ENCODE results near the gene C1QA.

Gene C1QA

GRCh38 chr1:22680726-22681125 lies 44.3 kb downstream of the C1QA start:
- Histone ChIP-seq H3K27ac (ENCODE audit: insufficient read depth in 1 of 2, low read depth in 1 of 2, low read length in 2 of 2, poor library complexity in 1 of 2, severe bottlenecking in 2 of 2) (no peak overlapping the region), H3K36me3 (ENCODE audit: control insufficient read depth in 4 of 4, insufficient read depth in 4 of 4, low read length in 3 of 4) (no peaks in the 10 kb centered on the region), H3K27me3 (replicated peaks in 2 of 5; ENCODE audit: control insufficient read depth in 4 of 5, insufficient read depth in 5 of 5, low read length in 4 of 5) (peaks cover 0 to 16% (median 2%) of the 10 kb centered on the region in 5 experiments), H3K4me3 (ENCODE audit: control insufficient read depth in 1 of 7, extremely low read depth in 1 of 7, insufficient read depth in 4 of 7, low read depth in 2 of 7, low read length in 6 of 7) (no peak overlapping the region), H3K9me3 (ENCODE audit: control extremely low read depth in 1 of 5, control insufficient read depth in 4 of 5, insufficient read depth in 2 of 5, low read depth in 1 of 5, low read length in 4 of 5) (no peaks in the 10 kb centered on the region), H3K4me1 (ENCODE audit: control extremely low read depth in 1 of 4, control insufficient read depth in 4 of 4, insufficient read depth in 4 of 4, low read length in 3 of 4) (no peaks in the 10 kb centered on the region)
- DNase-seq, result no peak
- CTCF ChIA-PET, result no interaction called here
- WGBS (ENCODE audit: insufficient coverage), result 85% methylated on average over 8 of the region's 9 CpGs
- POLR2A ChIA-PET, result no interaction called here

GRCh38 chr1:22681556-22682276 lies 45.3 kb downstream of the C1QA start:
- 85% methylated on average over 13 of the region's 15 CpGs for WGBS (ENCODE audit: insufficient coverage)
- Histone ChIP-seq H3K9me3 (ENCODE audit: control extremely low read depth in 1 of 5, control insufficient read depth in 4 of 5, insufficient read depth in 2 of 5, low read depth in 1 of 5, low read length in 4 of 5) (no peaks in the 10 kb centered on the region), H3K4me1 (ENCODE audit: control extremely low read depth in 1 of 4, control insufficient read depth in 4 of 4, insufficient read depth in 4 of 4, low read length in 3 of 4) (no peaks in the 10 kb centered on the region), H3K27ac (ENCODE audit: insufficient read depth in 1 of 2, low read depth in 1 of 2, low read length in 2 of 2, poor library complexity in 1 of 2, severe bottlenecking in 2 of 2) (no peak overlapping the region), H3K36me3 (ENCODE audit: control insufficient read depth in 4 of 4, insufficient read depth in 4 of 4, low read length in 3 of 4) (no peaks in the 10 kb centered on the region), H3K4me3 (ENCODE audit: control insufficient read depth in 1 of 7, extremely low read depth in 1 of 7, insufficient read depth in 4 of 7, low read depth in 2 of 7, low read length in 6 of 7) (no peak overlapping the region), H3K27me3 (replicated peaks in 2 of 5; ENCODE audit: control insufficient read depth in 4 of 5, insufficient read depth in 5 of 5, low read length in 4 of 5) (peaks cover 0 to 13% (median 2%) of the 10 kb centered on the region in 5 experiments)
- CTCF ChIA-PET, result no interaction called here
- DNase-seq, result no peak
- POLR2A ChIA-PET, result no interaction called here

- POLR2A ChIA-PET, result no interaction called here
- CTCF ChIA-PET, result interaction anchor here (0.8 kb wide), 1 partner anchor 9 kb away, joined by 3 read pairs; no protein-coding TSS in a partner anchor
- DNase-seq, result no peak
These were observed 47.1 kb downstream of the C1QA start for GRCh38 chr1:22683547-22683946.

GRCh38 chr1:22685591-22686059 lies 49.2 kb downstream of the C1QA start:
- Histone ChIP-seq H3K27me3 (replicated peaks in 2 of 5; ENCODE audit: control insufficient read depth in 4 of 5, insufficient read depth in 5 of 5, low read length in 4 of 5) (peaks cover 2 to 13% (median 6%) of the 10 kb centered on the region in 5 experiments), H3K4me3 (ENCODE audit: control insufficient read depth in 1 of 7, extremely low read depth in 1 of 7, insufficient read depth in 4 of 7, low read depth in 2 of 7, low read length in 6 of 7) (no peak overlapping the region), H3K4me1 (ENCODE audit: control extremely low read depth in 1 of 4, control insufficient read depth in 4 of 4, insufficient read depth in 4 of 4, low read length in 3 of 4) (no peaks in the 10 kb centered on the region), H3K9me3 (ENCODE audit: control extremely low read depth in 1 of 5, control insufficient read depth in 4 of 5, insufficient read depth in 2 of 5, low read depth in 1 of 5, low read length in 4 of 5) (no peaks in the 10 kb centered on the region), H3K36me3 (ENCODE audit: control insufficient read depth in 4 of 4, insufficient read depth in 4 of 4, low read length in 3 of 4) (no peaks in the 10 kb centered on the region), H3K27ac (ENCODE audit: insufficient read depth in 1 of 2, low read depth in 1 of 2, low read length in 2 of 2, poor library complexity in 1 of 2, severe bottlenecking in 2 of 2) (no peak overlapping the region)
- ChIA-PET CTCF (interaction anchor here (1.8 kb wide), 1 partner anchor 18 kb away, joined by 5 read pairs; no protein-coding TSS in a partner anchor), POLR2A (no interaction called here)
- DNase-seq, result no peak
- WGBS (ENCODE audit: insufficient coverage), result 92% methylated on average over 9 of the region's 10 CpGs

More at GRCh38 chr1:22683547-22683946, 47.1 kb downstream of the C1QA start:
- Histone ChIP-seq H3K4me3 (ENCODE audit: control insufficient read depth in 1 of 7, extremely low read depth in 1 of 7, insufficient read depth in 4 of 7, low read depth in 2 of 7, low read length in 6 of 7) (no peak overlapping the region), H3K36me3 (ENCODE audit: control insufficient read depth in 4 of 4, insufficient read depth in 4 of 4, low read length in 3 of 4) (no peaks in the 10 kb centered on the region), H3K27me3 (replicated peaks in 2 of 5; ENCODE audit: control insufficient read depth in 4 of 5, insufficient read depth in 5 of 5, low read length in 4 of 5) (peaks cover 2 to 13% (median 6%) of the 10 kb centered on the region in 5 experiments), H3K27ac (ENCODE audit: insufficient read depth in 1 of 2, low read depth in 1 of 2, low read length in 2 of 2, poor library complexity in 1 of 2, severe bottlenecking in 2 of 2) (no peak overlapping the region), H3K9me3 (ENCODE audit: control extremely low read depth in 1 of 5, control insufficient read depth in 4 of 5, insufficient read depth in 2 of 5, low read depth in 1 of 5, low read length in 4 of 5) (no peaks in the 10 kb centered on the region), H3K4me1 (ENCODE audit: control extremely low read depth in 1 of 4, control insufficient read depth in 4 of 4, insufficient read depth in 4 of 4, low read length in 3 of 4) (no peaks in the 10 kb centered on the region)
- 80% methylated on average over 1 of the region's 1 CpG for WGBS (ENCODE audit: insufficient coverage)

- Histone ChIP-seq H3K36me3 (ENCODE audit: control insufficient read depth in 4 of 4, insufficient read depth in 4 of 4, low read length in 3 of 4) (no peaks in the 10 kb centered on the region), H3K27me3 (replicated peaks in 2 of 5; ENCODE audit: control insufficient read depth in 4 of 5, insufficient read depth in 5 of 5, low read length in 4 of 5) (peaks cover 2 to 13% (median 6%) of the 10 kb centered on the region in 5 experiments), H3K4me1 (ENCODE audit: control extremely low read depth in 1 of 4, control insufficient read depth in 4 of 4, insufficient read depth in 4 of 4, low read length in 3 of 4) (no peaks in the 10 kb centered on the region), H3K27ac (ENCODE audit: insufficient read depth in 1 of 2, low read depth in 1 of 2, low read length in 2 of 2, poor library complexity in 1 of 2, severe bottlenecking in 2 of 2) (no peak overlapping the region), H3K4me3 (ENCODE audit: control insufficient read depth in 1 of 7, extremely low read depth in 1 of 7, insufficient read depth in 4 of 7, low read depth in 2 of 7, low read length in 6 of 7) (no peak overlapping the region), H3K9me3 (ENCODE audit: control extremely low read depth in 1 of 5, control insufficient read depth in 4 of 5, insufficient read depth in 2 of 5, low read depth in 1 of 5, low read length in 4 of 5) (no peaks in the 10 kb centered on the region)
- 95% methylated on average over 2 of the region's 2 CpGs for WGBS (ENCODE audit: insufficient coverage)
- POLR2A ChIA-PET, result no interaction called here
- CTCF ChIA-PET, result interaction anchor here (1.8 kb wide), 1 partner anchor 17 kb away, joined by 5 read pairs; no protein-coding TSS in a partner anchor
- no peak for DNase-seq
These were observed 50.8 kb downstream of the C1QA start for GRCh38 chr1:22687191-22687590.

GRCh38 chr1:22688466-22688865 lies 52.0 kb downstream of the C1QA start:
- no peak overlapping the region for H3K27ac ChIP-seq (ENCODE audit: insufficient read depth in 1 of 2, low read depth in 1 of 2, low read length in 2 of 2, poor library complexity in 1 of 2, severe bottlenecking in 2 of 2)
- H3K36me3 ChIP-seq (ENCODE audit: control insufficient read depth in 4 of 4, insufficient read depth in 4 of 4, low read length in 3 of 4), result no peaks in the 10 kb centered on the region
- no peak overlapping the region for H3K4me3 ChIP-seq (ENCODE audit: control insufficient read depth in 1 of 7, extremely low read depth in 1 of 7, insufficient read depth in 4 of 7, low read depth in 2 of 7, low read length in 6 of 7)
- DNase-seq, result no peak
- peaks cover 2 to 13% (median 6%) of the 10 kb centered on the region in 5 experiments for H3K27me3 ChIP-seq (replicated peaks in 2 of 5; ENCODE audit: control insufficient read depth in 4 of 5, insufficient read depth in 5 of 5, low read length in 4 of 5)
- ChIA-PET POLR2A (interaction anchor here (0.5 to 0.6 kb wide), 2 partner anchors 26 to 656 kb away, joined by 3 read pairs; partner anchors contain the start of gene HNRNPR), CTCF (no interaction called here)
- H3K9me3 ChIP-seq (ENCODE audit: control extremely low read depth in 1 of 5, control insufficient read depth in 4 of 5, insufficient read depth in 2 of 5, low read depth in 1 of 5, low read length in 4 of 5), result no peaks in the 10 kb centered on the region
- no peaks in the 10 kb centered on the region for H3K4me1 ChIP-seq (ENCODE audit: control extremely low read depth in 1 of 4, control insufficient read depth in 4 of 4, insufficient read depth in 4 of 4, low read length in 3 of 4)

Measured in common myeloid progenitor, CD34-positive (primary cell).